HCT116 (cell line): ENCODE measurements around the gene GPR180. TPM values are rescaled to one million over a fixed set of nuclear protein-coding genes. Genes with fewer than 3 reads are reported as not detected.

Experiments used
- ATAC-seq: fragments of 200-7000 bp; cut with Tn5 transposase; 2 replicates; pipeline ENCODE4 v1.9.1; 2020; ENCODE audit warnings: mild to moderate bottlenecking, moderate library complexity
- BruUV-seq: library from RNA; stranded (reverse); fragments of 400-500 nt; replicated peaks from 2 replicates; lab custom pipeline; 2021; lab: Mats Ljungman, UMichigan
- CTCF ChIA-PET: fragments of 300-600 bp; sonication (Branson Sonifier 250); formaldehyde crosslinking; loops from one replicate; lab custom pipeline; 2021; ENCODE audit warnings: antibody characterized with exemption; lab: Charles Lee
- POLR2A ChIA-PET: fragments of 300-600, 350-600 bp; sonication (Branson Sonifier 250); formaldehyde crosslinking; loops from one replicate; lab custom pipeline; 2021; ENCODE audit warnings: antibody characterized with exemption; lab: Charles Lee
- RAD21 ChIA-PET, 2 experiments: fragments of 300-600 bp; sonication (Branson Sonifier 250); formaldehyde crosslinking; loops; one replicate each; lab custom pipeline; 2023; ENCODE audit warnings: low total read pairs in 2 of 2; ENCODE audit not compliant: uncharacterized antibody in 2 of 2, unreplicated experiment in 2 of 2, low non-redundant PET in 1 of 2; lab: Charles Lee
- DNase-seq: peaks from one replicate; pipeline ENCODE4 v3.0.0-alpha.2; 2010; ENCODE audit warnings: low read depth, low spot score
- H2AFZ ChIP-seq: fragments of 200-600 bp; shearing (Covaris generic), sonication (generic); 2 replicates; pipeline ENCODE4 v1.6.1; 2017; ENCODE audit warnings: low read depth, mixed run types, mixed read lengths, antibody characterized with exemption, low read length; ENCODE audit not compliant: poor library complexity, severe bottlenecking
- H3K27ac ChIP-seq: 2 replicates; pipeline ENCODE4 v1.5.1; 2012; ENCODE audit warnings: low read depth, low read length
- H3K27me3 ChIP-seq: fragments of 200-600 bp; sonication (generic); 2 replicates; pipeline ENCODE4 v1.6.1; 2016; ENCODE audit warnings: mixed run types, low read length, mixed read lengths; ENCODE audit not compliant: insufficient read depth
- H3K36me3 ChIP-seq, 2 experiments: fragments of 200-500 bp in 1 of 2; fragments of 200-600 bp in 1 of 2; sonication (Bioruptor generic) in 1 of 2; sonication (generic) in 1 of 2; 2 replicates each; pipeline versions ENCODE4 v1.5.1 to v1.6.1; 2014 to 2016; ENCODE audit warnings: low read length in 2 of 2, inconsistent platforms in 1 of 2, mixed read lengths in 1 of 2, mixed run types in 1 of 2; ENCODE audit not compliant: insufficient read depth in 2 of 2, control insufficient read depth in 1 of 2
- H3K4me1 ChIP-seq, 2 experiments: fragments of 200-600 bp in 1 of 2; sonication (generic) in 1 of 2; 2 replicates each; pipeline versions ENCODE4 v1.5.1 to v1.6.1; 2012 to 2017; ENCODE audit warnings: low read length in 2 of 2, inconsistent platforms in 1 of 2, mild to moderate bottlenecking in 1 of 2, mixed read lengths in 1 of 2, mixed run types in 1 of 2, moderate library complexity in 1 of 2; ENCODE audit not compliant: insufficient read depth in 2 of 2, control insufficient read depth in 1 of 2
- H3K4me2 ChIP-seq: fragments of 200-600 bp; sonication (generic); 2 replicates; pipeline ENCODE4 v1.6.1; 2017; ENCODE audit warnings: mixed run types, low read length, mixed read lengths
- H3K4me3 ChIP-seq, 2 experiments: fragments of 200-600 bp in 1 of 2; sonication (generic) in 1 of 2; replicated peaks in 1 of 2; 2 replicates each; pipeline ENCODE4 v1.5.1; 2011 to 2016; ENCODE audit warnings: low read length in 2 of 2, control low read depth in 1 of 2, low read depth in 1 of 2, mild to moderate bottlenecking in 1 of 2, mixed read lengths in 1 of 2, mixed run types in 1 of 2
- H3K79me2 ChIP-seq: fragments of 200-600 bp; sonication (generic); 2 replicates; pipeline ENCODE4 v1.6.1; 2017; ENCODE audit warnings: mild to moderate bottlenecking, mixed run types, low read length, moderate library complexity, mixed read lengths; ENCODE audit not compliant: insufficient read depth
- H3K9ac ChIP-seq: fragments of 200-600 bp; sonication (generic); 2 replicates; pipeline ENCODE4 v1.6.1; 2016; ENCODE audit warnings: low read length, mixed read lengths
- H3K9me2 ChIP-seq: fragments of 200-600 bp; sonication (generic), shearing (Covaris generic); 2 replicates; pipeline ENCODE4 v1.6.1; 2017; ENCODE audit warnings: mixed run types, mild to moderate bottlenecking, moderate library complexity; ENCODE audit not compliant: insufficient read depth
- H3K9me3 ChIP-seq, 2 experiments: fragments of 200-500 bp in 1 of 2; fragments of 200-600 bp in 1 of 2; sonication (Bioruptor generic) in 1 of 2; sonication (generic) in 1 of 2; 2 replicates each; pipeline ENCODE4 v1.6.1; 2014 to 2017; ENCODE audit warnings: low read length in 2 of 2, mixed read lengths in 2 of 2, inconsistent platforms in 1 of 2, low read depth in 1 of 2, mild to moderate bottlenecking in 1 of 2, mixed run types in 1 of 2, moderate library complexity in 1 of 2; ENCODE audit not compliant: control insufficient read depth in 1 of 2, insufficient read depth in 1 of 2
- H4K20me1 ChIP-seq: fragments of 200-600 bp; sonication (generic), shearing (Covaris generic); 2 replicates; pipeline ENCODE4 v1.6.1; 2017; ENCODE audit warnings: mixed run types, mild to moderate bottlenecking, moderate library complexity; ENCODE audit not compliant: insufficient read depth
- RAD21 ChIP-seq: IDR thresholded peaks from 2 replicates; pipeline ENCODE4 v1.6.1; 2012; ENCODE audit warnings: low read depth, mild to moderate bottlenecking
- SIN3A ChIP-seq: IDR thresholded peaks from 2 replicates; pipeline ENCODE4 v1.6.1; 2012; ENCODE audit warnings: low read depth
- intact Hi-C: fragments of 100-400 bp; cut with micrococcal nuclease; formaldehyde crosslinking; loops from 2 replicates; pipeline ENCODE4 v1.10.0; 2022
- total RNA-seq: library from RNA; stranded (reverse); gene quantifications from one replicate; pipeline ENCODE4 v1.2.1, GENCODE V29; 2021; ENCODE audit not compliant: unreplicated experiment
- TF ChIP-seq, protein P1 (sequence below): IDR thresholded peaks from 2 replicates; pipeline ENCODE4 v1.6.1; 2012; ENCODE audit warnings: low read depth
- TF ChIP-seq, protein P2 (sequence below), 3 experiments: fragments of 200-600 bp in 1 of 3; sonication (generic) in 1 of 3; IDR thresholded peaks in 2 of 3; conservative IDR thresholded peaks in 1 of 3; 2 replicates each; pipeline ENCODE4 v1.5.1; 2012 to 2017; ENCODE audit warnings: low read depth in 2 of 3, low read length in 2 of 3, antibody characterized with exemption in 1 of 3, borderline replicate concordance in 1 of 3, control low read depth in 1 of 3, mild to moderate bottlenecking in 1 of 3, mixed read lengths in 1 of 3, mixed run types in 1 of 3, moderate library complexity in 1 of 3; ENCODE audit not compliant: insufficient read depth in 1 of 3

GPR180 gene
- total RNA-seq, 1 experiment from 2014 or later = 6.4 TPM

DNA sequence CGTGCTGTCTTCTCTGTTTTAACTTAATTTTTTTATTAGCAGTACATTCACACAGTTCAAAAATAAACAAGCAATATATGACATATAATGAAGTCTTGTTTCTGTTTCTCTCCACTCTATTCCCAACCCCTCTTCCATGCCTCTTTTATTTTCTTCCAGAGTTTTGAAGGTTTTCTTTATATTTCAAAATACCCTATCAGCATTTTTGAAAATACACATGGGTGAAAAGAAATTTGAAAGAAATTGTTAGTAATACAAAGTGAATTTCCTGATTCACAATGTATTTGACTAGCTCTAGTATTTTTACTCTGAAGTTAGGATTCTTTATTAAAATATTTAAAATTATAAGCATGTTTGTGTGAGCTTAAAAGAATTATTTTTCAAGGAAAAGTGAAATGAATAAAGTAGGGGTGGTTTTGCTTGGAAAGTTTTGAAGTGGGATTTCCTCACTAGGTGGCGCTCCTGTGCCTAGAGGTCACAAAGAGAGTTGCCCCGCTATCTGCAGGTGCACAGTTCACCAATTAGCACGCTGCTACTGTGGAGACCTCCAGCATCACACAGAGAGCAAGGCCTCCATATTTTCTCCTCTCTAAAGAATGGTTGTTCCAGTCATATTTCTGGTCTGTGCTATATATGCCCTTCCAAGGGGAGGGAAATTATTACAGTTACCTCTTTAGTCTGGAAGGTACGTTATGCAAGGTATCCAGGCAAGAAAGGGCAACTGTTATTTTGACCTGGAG is 73.1 kb downstream of the GPR180 start:
- Histone ChIP-seq H4K20me1 (no peaks in the 10 kb centered on the region), H3K27ac (no peak overlapping the region), H3K4me2 (no peak overlapping the region), H3K9me2 (no peaks in the 10 kb centered on the region), H3K36me3 (no peaks in the 10 kb centered on the region), H2AFZ (no peak overlapping the region), H3K9me3 (no peaks in the 10 kb centered on the region), H3K9ac (no peak overlapping the region), H3K4me1 (no peaks in the 10 kb centered on the region), H3K27me3 (peaks cover 21% of the 10 kb centered on the region; the same call in 1 of the 2 replicates), H3K79me2 (no peaks in the 10 kb centered on the region), H3K4me3 (no peak overlapping the region)
- intact Hi-C loops = loop anchor here (1.0 to 5.0 kb wide), 3 partner anchors 482 to 804 kb away; no protein-coding TSS in a partner anchor
- CTCF ChIA-PET = interaction anchor here (0.6 to 1.7 kb wide), 8 partner anchors 9 to 730 kb away, joined by 3 to 8 read pairs (median 5); no protein-coding TSS in a partner anchor
- DNase-seq = peak; percentile 54
- POLR2A ChIA-PET = no interaction called here
- TF ChIP-seq, protein P1, sequence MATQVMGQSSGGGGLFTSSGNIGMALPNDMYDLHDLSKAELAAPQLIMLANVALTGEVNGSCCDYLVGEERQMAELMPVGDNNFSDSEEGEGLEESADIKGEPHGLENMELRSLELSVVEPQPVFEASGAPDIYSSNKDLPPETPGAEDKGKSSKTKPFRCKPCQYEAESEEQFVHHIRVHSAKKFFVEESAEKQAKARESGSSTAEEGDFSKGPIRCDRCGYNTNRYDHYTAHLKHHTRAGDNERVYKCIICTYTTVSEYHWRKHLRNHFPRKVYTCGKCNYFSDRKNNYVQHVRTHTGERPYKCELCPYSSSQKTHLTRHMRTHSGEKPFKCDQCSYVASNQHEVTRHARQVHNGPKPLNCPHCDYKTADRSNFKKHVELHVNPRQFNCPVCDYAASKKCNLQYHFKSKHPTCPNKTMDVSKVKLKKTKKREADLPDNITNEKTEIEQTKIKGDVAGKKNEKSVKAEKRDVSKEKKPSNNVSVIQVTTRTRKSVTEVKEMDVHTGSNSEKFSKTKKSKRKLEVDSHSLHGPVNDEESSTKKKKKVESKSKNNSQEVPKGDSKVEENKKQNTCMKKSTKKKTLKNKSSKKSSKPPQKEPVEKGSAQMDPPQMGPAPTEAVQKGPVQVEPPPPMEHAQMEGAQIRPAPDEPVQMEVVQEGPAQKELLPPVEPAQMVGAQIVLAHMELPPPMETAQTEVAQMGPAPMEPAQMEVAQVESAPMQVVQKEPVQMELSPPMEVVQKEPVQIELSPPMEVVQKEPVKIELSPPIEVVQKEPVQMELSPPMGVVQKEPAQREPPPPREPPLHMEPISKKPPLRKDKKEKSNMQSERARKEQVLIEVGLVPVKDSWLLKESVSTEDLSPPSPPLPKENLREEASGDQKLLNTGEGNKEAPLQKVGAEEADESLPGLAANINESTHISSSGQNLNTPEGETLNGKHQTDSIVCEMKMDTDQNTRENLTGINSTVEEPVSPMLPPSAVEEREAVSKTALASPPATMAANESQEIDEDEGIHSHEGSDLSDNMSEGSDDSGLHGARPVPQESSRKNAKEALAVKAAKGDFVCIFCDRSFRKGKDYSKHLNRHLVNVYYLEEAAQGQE = no peak
- peak; percentile 63 for TF ChIP-seq RAD21
- TF ChIP-seq, protein P2, sequence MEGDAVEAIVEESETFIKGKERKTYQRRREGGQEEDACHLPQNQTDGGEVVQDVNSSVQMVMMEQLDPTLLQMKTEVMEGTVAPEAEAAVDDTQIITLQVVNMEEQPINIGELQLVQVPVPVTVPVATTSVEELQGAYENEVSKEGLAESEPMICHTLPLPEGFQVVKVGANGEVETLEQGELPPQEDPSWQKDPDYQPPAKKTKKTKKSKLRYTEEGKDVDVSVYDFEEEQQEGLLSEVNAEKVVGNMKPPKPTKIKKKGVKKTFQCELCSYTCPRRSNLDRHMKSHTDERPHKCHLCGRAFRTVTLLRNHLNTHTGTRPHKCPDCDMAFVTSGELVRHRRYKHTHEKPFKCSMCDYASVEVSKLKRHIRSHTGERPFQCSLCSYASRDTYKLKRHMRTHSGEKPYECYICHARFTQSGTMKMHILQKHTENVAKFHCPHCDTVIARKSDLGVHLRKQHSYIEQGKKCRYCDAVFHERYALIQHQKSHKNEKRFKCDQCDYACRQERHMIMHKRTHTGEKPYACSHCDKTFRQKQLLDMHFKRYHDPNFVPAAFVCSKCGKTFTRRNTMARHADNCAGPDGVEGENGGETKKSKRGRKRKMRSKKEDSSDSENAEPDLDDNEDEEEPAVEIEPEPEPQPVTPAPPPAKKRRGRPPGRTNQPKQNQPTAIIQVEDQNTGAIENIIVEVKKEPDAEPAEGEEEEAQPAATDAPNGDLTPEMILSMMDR (IDR thresholded peaks at IDR 0.05 in 2 of 3, conservative IDR thresholded peaks at IDR 0.05 in 1 of 3; ENCODE audit: borderline replicate concordance in 1 of 3, insufficient read depth in 1 of 3, low read depth in 2 of 3, low read length in 2 of 3) = peak; percentile 36 to 80 (median 72); a peak in 5 of 6 replicates
- TF ChIP-seq SIN3A = no peak
- no TSS peak for BruUV-seq
- RAD21 ChIA-PET = no interaction called here
- peak; percentile 92 for ATAC-seq
